Body of pancreas (tissue), 4 donors: ENCODE results near the gene ZNF74.

ENCODE experiments used
- CTCF ChIP-seq, 7 experiments: fragments of 450-650 bp in 4 of 7; fragments of 200-600 bp in 3 of 7; sonication (generic) in 3 of 7; IDR thresholded peaks; one replicate each; pipeline ENCODE4 v1.5.1; 2016 to 2019; ENCODE audit warnings: antibody characterized with exemption in 7 of 7
- POLR2A ChIP-seq, 3 donors: fragments of 450-650 bp; IDR thresholded peaks; one replicate each; pipeline ENCODE4 v1.6.1; 2016; ENCODE audit warnings: antibody characterized with exemption in 3 of 3, mild to moderate bottlenecking in 2 of 3

GRCh38 chr22:20456722-20457076, 62.7 kb downstream of the ZNF74 start:
- TF ChIP-seq POLR2A (IDR thresholded peaks at IDR 0.05), result no peak
- no peak for TF ChIP-seq CTCF (IDR thresholded peaks at IDR 0.05)
